ENCODE results near the gene DNASE1L3. TPM values are rescaled to one million over a fixed set of nuclear protein-coding genes. Genes with fewer than 3 reads are reported as not detected.

The DNASE1L3 gene
- total and polyA plus RNA-seq, 10 donors = 52.1 to 245 (median 130) TPM

- Histone ChIP-seq H3K27ac (no peak overlapping the region), H3K4me1 (peaks cover 8 to 60% (median 49%) of the 10 kb centered on the region in 6 donors), H3K4me3 (no peak overlapping the region), H3K36me3 (peaks cover 0 to 3% (median 0%) of the 10 kb centered on the region in 6 donors), H3K9me3 (no peaks in the 10 kb centered on the region), H3K27me3 (replicated peaks in 1 of 7) (peaks cover 0 to 15% (median 0%) of the 10 kb centered on the region in 7 donors)
- intact Hi-C loops (cut with DNase I; ENCODE audit: low total_unique reads) = loop anchor here (5.0 kb wide), 1 partner anchor 170 kb away; the partner anchor contains the start of gene FLNB
- no peak for TF ChIP-seq POLR2AphosphoS5 (IDR thresholded peaks at IDR 0.05)
- TF ChIP-seq, protein P1, sequence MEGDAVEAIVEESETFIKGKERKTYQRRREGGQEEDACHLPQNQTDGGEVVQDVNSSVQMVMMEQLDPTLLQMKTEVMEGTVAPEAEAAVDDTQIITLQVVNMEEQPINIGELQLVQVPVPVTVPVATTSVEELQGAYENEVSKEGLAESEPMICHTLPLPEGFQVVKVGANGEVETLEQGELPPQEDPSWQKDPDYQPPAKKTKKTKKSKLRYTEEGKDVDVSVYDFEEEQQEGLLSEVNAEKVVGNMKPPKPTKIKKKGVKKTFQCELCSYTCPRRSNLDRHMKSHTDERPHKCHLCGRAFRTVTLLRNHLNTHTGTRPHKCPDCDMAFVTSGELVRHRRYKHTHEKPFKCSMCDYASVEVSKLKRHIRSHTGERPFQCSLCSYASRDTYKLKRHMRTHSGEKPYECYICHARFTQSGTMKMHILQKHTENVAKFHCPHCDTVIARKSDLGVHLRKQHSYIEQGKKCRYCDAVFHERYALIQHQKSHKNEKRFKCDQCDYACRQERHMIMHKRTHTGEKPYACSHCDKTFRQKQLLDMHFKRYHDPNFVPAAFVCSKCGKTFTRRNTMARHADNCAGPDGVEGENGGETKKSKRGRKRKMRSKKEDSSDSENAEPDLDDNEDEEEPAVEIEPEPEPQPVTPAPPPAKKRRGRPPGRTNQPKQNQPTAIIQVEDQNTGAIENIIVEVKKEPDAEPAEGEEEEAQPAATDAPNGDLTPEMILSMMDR (IDR thresholded peaks at IDR 0.05 in 8 of 11, conservative IDR thresholded peaks at IDR 0.05 in 3 of 11) = no peak
- WGBS, 5 donors = 94 to 97% (median 96%) methylated on average over 10 of the region's 10 CpGs
- peak; percentile 64 for DNase-seq
Observed at GRCh38 chr3:58176827-58177489, 33.8 kb downstream of the DNASE1L3 start.

DNA sequence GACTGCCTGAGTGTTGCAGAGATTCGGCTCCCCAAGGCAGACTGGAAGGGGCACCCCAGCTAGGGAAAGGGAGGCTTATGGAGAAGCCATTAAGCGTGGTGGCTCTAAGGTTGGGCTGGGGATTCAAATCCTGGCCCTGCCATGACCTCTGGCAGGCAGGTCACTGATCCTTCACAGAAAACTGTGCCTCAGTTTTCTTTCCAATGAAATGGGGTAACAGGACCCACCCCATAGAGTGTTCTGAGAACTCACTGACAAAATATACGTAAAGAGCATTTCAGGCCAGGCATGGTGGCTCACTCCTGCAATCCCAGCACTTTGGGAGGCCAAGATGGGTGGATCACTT, 34.6 kb downstream of the DNASE1L3 start:
- intact Hi-C loops (cut with DNase I; ENCODE audit: low total_unique reads) = loop anchor here (5.0 kb wide), 1 partner anchor 169 kb away; the partner anchor contains the start of gene FLNB

DNA sequence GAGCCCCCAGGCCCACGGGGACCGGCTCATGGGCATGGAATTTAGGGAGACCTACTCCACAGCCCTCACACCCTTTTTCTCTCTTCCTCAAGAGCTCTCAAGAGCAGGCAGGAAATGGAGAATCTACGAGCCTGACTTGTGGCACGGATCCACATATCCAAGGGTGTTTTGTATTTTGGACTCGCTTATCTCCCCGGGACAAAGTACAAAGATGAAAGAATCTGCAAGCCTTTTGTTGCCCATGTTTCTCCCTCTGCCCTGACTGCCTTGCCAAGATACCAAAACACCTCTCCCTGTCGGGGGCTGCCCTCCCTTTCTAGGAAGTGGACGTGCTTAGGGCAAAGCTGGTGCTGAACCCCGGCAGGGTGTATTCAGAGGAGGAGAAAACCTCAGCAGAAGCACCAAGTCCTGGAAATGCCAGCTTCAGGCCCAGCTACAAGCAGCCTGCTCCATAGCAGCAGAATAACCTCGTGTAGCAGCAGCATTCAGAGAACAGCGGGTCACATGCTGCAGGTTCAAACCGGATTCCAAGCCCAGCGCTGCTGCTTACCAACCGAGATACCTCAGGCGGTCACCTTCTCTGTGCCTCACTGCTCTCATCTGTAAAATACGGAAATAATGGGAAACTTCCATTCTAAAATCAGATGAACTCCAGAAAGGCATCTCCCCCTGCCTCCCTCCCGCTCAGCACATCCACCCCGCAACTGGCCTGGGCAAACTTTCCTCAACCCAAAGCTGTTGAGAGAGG, 35.2 kb downstream of the DNASE1L3 start:
- H3K27ac ChIP-seq = peak overlapping the region in 5 of 8 donors; percentile 12 to 45 (median 24)
- TF ChIP-seq POLR2A (IDR thresholded peaks at IDR 0.05) = no peak
- TF ChIP-seq POLR2AphosphoS5 (IDR thresholded peaks at IDR 0.05) = no peak
- TF ChIP-seq, protein P1 (IDR thresholded peaks at IDR 0.05 in 8 of 11, conservative IDR thresholded peaks at IDR 0.05 in 3 of 11) = no peak
- H3K36me3 ChIP-seq = peaks cover 0 to 16% (median 2%) of the 10 kb centered on the region in 6 donors
- no peak overlapping the region for H3K4me3 ChIP-seq
- peaks cover 0 to 15% (median 0%) of the 10 kb centered on the region in 7 donors for H3K27me3 ChIP-seq (replicated peaks in 1 of 7)
- peak; percentile 41 for DNase-seq
- intact Hi-C loops (cut with DNase I; ENCODE audit: low total_unique reads) = loop anchor here (5.0 kb wide), 1 partner anchor 168 kb away; the partner anchor contains the start of gene FLNB
- H3K9me3 ChIP-seq = no peaks in the 10 kb centered on the region
- H3K4me1 ChIP-seq = peaks cover 8 to 60% (median 49%) of the 10 kb centered on the region in 6 donors
- 31 to 38% (median 31%) methylated on average over 16 to 18 of the region's 18 CpGs for WGBS, 5 donors

More for the DNA sequence above, 34.6 kb downstream of the DNASE1L3 start:
- H3K9me3 ChIP-seq = no peaks in the 10 kb centered on the region
- WGBS, 5 donors = 85 to 97% (median 88%) methylated on average over 3 of the region's 3 CpGs
- TF ChIP-seq, protein P1 (IDR thresholded peaks at IDR 0.05 in 8 of 11, conservative IDR thresholded peaks at IDR 0.05 in 3 of 11) = no peak
- TF ChIP-seq POLR2AphosphoS5 (IDR thresholded peaks at IDR 0.05) = no peak
- no peak for TF ChIP-seq POLR2A (IDR thresholded peaks at IDR 0.05)
- peaks cover 0 to 11% (median 0%) of the 10 kb centered on the region in 6 donors for H3K36me3 ChIP-seq
- DNase-seq = no peak
- no peak overlapping the region for H3K27ac ChIP-seq
- H3K4me1 ChIP-seq = peaks cover 8 to 60% (median 49%) of the 10 kb centered on the region in 6 donors
- no peak overlapping the region for H3K4me3 ChIP-seq
- peaks cover 0 to 15% (median 0%) of the 10 kb centered on the region in 7 donors for H3K27me3 ChIP-seq (replicated peaks in 1 of 7)

DNA sequence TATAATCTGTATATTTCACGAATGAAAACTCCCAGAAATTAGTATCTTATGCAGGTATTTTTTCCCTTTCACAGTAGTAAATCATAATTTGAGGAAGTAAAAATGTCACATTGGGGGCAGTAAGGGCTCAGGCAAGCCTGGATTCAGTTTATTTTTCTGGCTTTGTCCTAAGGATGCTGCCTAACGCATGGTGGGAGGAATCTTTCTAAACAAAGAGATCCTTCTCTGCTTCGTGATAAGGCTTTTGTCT, 35.7 kb downstream of the DNASE1L3 start:
- H3K27ac ChIP-seq = peak overlapping the region in 6 of 8 donors; percentile 7 to 45 (median 24)
- peaks cover 0 to 15% (median 0%) of the 10 kb centered on the region in 7 donors for H3K27me3 ChIP-seq (replicated peaks in 1 of 7)
- intact Hi-C loops (cut with DNase I; ENCODE audit: low total_unique reads) = loop anchor here (5.0 kb wide), 1 partner anchor 168 kb away; the partner anchor contains the start of gene FLNB
- TF ChIP-seq POLR2A (IDR thresholded peaks at IDR 0.05) (no peak), POLR2AphosphoS5 (IDR thresholded peaks at IDR 0.05) (no peak)
- TF ChIP-seq, protein P1 (IDR thresholded peaks at IDR 0.05 in 8 of 11, conservative IDR thresholded peaks at IDR 0.05 in 3 of 11) = no peak
- H3K4me3 ChIP-seq = no peak overlapping the region
- H3K36me3 ChIP-seq = peaks cover 0 to 21% (median 5%) of the 10 kb centered on the region in 6 donors
- WGBS, 5 donors = 15 to 28% (median 23%) methylated on average over 3 of the region's 3 CpGs
- peaks cover 8 to 60% (median 49%) of the 10 kb centered on the region in 6 donors for H3K4me1 ChIP-seq
- H3K9me3 ChIP-seq = no peaks in the 10 kb centered on the region
- DNase-seq = no peak

All from spleen (tissue), 11 donors.